BLaER1 treated with 17β-estradiol and CSF1 and Interleukin-3, amounts not matched to agents 10 nM and 100 nM (cell line): ENCODE data around the gene MOB3C.
A peak's percentile ranks its signal among the peaks of the same experiment; 100 is the strongest.

Source experiments
- H3K27ac ChIP-seq, 11 experiments: shearing (Covaris generic); formaldehyde crosslinking; 2 replicates each; pipeline ENCODE4 v1.8.1; 2022
- H3K27me3 ChIP-seq, 11 experiments: shearing (Covaris generic); formaldehyde crosslinking; 2 replicates each; pipeline ENCODE4 v1.8.1; 2022
- H3K36me3 ChIP-seq, 11 experiments: shearing (Covaris generic); formaldehyde crosslinking; 2 replicates each; pipeline ENCODE4 v1.8.1; 2022
- H3K4me1 ChIP-seq, 10 experiments: shearing (Covaris generic); formaldehyde crosslinking; 2 replicates each; pipeline ENCODE4 v1.8.1; 2022
- H3K4me2 ChIP-seq, 11 experiments: shearing (Covaris generic); formaldehyde crosslinking; 2 replicates each; pipeline ENCODE4 v1.8.1; 2022
- H3K4me3 ChIP-seq, 10 experiments: shearing (Covaris generic); formaldehyde crosslinking; 2 replicates each; pipeline ENCODE4 v1.8.1; 2022
- H3K9ac ChIP-seq, 11 experiments: shearing (Covaris generic); formaldehyde crosslinking; 2 replicates each; pipeline ENCODE4 v1.8.1; 2022
- H3K9me3 ChIP-seq, 11 experiments: shearing (Covaris generic); formaldehyde crosslinking; replicated peaks in 1 of 11; 2 replicates each; pipeline ENCODE4 v1.8.1; 2022
- H4K20me1 ChIP-seq, 11 experiments: shearing (Covaris generic); formaldehyde crosslinking; 2 replicates each; pipeline ENCODE4 v1.8.1; 2022
- Cebpa-rat ChIP-seq, 11 experiments: shearing (Covaris generic); IDR thresholded peaks; 2 replicates each; pipeline ENCODE4 v1.8.1; 2022

Gene MOB3C

DNA sequence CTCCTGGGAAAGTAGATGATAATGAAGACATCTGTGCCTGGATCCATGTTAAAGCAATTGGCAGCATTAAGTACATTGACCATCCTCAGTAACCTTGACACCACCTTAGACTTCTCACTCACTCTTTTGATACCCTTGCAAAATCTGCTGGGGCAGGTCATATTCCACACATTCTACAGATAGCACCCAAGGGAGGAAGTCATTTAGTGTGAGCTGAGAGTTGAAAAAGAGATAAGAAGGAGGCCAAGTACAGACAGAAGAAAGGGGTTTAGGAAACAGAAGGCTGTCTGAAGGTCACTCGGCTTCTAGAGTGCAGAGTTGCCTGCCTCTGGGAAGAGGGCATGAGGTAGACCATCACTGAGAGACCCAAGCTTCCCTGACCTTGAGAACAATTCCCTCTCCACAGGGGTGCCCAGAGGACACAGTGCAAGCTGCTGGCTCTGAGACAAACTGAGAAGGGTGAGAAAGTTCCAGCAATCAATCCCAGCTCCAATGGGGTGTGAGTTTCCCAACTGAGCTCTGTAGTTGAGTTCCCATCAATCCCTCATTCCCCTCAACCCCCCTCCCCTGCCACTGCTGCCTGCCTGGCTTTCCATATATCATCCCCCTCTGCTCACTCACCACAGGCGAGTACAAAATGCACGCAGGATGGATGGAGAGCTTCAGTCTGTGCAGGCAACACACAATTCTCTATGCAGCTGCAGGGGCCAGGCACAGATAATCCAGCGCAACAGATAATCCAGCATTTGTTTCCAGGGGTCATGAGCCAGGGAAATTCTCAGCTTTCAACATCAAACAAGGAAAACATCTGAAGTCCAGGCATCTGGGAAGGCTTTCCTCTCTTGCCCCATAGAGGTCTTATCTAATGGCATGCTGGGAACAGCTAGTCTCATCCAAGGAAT, 7.4 kb upstream of the MOB3C start:
- peak overlapping the region in 7 of 11 experiments; percentile 6 to 34 (median 24); a peak in 6 of 22 replicates for H3K4me2 ChIP-seq
- H3K36me3 ChIP-seq, result no peaks in the 10 kb centered on the region
- no peaks in the 10 kb centered on the region for H3K27me3 ChIP-seq
- H4K20me1 ChIP-seq, result no peaks in the 10 kb centered on the region; a peak in 1 of 22 replicates
- no peak overlapping the region for H3K4me3 ChIP-seq
- H3K4me1 ChIP-seq, result peaks cover 32 to 47% (median 34%) of the 10 kb centered on the region in 10 experiments
- TF ChIP-seq Cebpa-rat (IDR thresholded peaks at IDR 0.05), result no peak
- H3K27ac ChIP-seq, result no peak overlapping the region
- H3K9me3 ChIP-seq, result no peaks in the 10 kb centered on the region
- no peak overlapping the region for H3K9ac ChIP-seq

DNA sequence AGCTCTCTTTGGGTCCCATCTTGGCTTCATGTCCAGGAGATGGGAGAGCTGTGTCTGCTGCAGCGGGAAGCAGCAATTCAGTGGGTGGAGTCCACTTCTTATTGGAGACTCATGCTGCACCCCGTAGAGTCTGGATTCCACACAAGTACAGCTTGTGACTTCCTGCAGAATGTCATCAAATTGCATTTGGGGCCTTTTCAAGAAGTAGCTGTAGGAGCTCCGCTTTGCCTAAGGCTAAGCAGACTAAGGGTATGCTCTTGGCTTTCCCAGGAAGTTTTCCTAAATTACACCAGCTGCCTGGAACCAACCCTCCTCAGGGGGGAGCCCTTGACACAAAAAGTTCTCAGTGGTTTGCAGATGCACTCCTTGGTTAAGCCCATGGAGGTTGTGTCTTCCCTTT, 5.7 kb upstream of the MOB3C start:
- Histone ChIP-seq H4K20me1 (no peaks in the 10 kb centered on the region; a peak in 1 of 22 replicates), H3K36me3 (no peaks in the 10 kb centered on the region), H3K9me3 (no peaks in the 10 kb centered on the region), H3K27me3 (no peaks in the 10 kb centered on the region), H3K4me2 (peak overlapping the region in 3 of 11 experiments; percentile 19 to 33 (median 25); a peak in 2 of 22 replicates), H3K4me1 (peaks cover 48 to 64% (median 51%) of the 10 kb centered on the region in 10 experiments), H3K4me3 (no peak overlapping the region), H3K27ac (no peak overlapping the region), H3K9ac (no peak overlapping the region)
- no peak for TF ChIP-seq Cebpa-rat (IDR thresholded peaks at IDR 0.05)

DNA sequence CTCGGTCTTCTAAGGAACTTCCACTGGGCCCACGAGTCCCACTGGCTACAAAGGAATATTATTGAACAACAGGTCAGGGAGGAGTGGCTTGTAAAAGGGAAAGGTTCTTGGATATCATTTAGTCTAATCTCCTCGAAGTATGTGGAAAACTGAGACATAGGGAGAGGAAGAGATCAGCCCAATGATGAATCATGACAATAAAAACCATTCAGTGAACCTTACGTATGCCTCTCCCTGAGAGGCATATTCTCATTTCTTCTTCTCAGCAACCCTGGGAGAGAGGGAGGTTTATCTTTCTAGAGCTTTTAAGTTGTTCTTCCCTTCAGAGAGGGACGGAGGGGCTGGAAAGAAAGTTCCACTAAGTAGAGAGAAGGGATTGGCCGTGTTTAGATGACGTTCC, 5.3 kb upstream of the MOB3C start:
- TF ChIP-seq Cebpa-rat (IDR thresholded peaks at IDR 0.05), result no peak
- Histone ChIP-seq H3K9me3 (no peaks in the 10 kb centered on the region), H3K4me3 (no peak overlapping the region), H3K4me1 (peaks cover 52 to 68% (median 55%) of the 10 kb centered on the region in 10 experiments), H3K27ac (no peak overlapping the region), H3K4me2 (peak overlapping the region in 3 of 11 experiments; percentile 19 to 33 (median 25); a peak in 2 of 22 replicates), H4K20me1 (no peaks in the 10 kb centered on the region; a peak in 1 of 22 replicates), H3K9ac (no peak overlapping the region), H3K27me3 (no peaks in the 10 kb centered on the region), H3K36me3 (no peaks in the 10 kb centered on the region)

DNA sequence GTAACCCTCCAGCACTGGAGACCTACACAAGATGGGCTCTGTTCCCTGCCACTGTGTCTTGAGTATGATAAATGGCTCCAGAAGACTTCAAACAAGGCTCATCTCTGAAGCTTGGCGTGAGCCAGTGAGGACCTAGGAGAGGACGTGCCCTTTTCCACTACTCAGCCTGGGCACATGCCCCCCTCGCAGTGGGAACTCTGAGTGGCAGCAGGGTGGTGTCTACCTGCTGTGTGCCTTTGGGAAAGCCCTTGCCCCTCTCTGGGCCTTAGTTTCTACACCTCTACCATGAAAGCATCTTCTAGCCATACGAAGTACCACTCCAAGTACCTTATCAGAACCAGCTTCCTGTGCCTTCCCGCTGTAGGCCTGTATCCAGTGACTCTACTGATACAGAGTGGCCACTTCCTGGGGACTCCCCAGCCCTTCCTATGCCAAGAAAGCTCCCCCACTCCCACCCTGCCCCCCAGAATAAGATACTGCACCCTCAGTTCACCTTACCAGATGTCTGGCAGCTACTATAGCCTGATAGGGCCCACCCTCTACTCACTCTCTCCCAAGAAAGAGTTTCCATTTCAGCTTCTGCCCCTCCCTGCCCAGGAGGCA, 3.1 kb upstream of the MOB3C start:
- H3K27me3 ChIP-seq, result no peaks in the 10 kb centered on the region
- H3K27ac ChIP-seq, result peak overlapping the region in 10 of 11 experiments; percentile 33 to 90 (median 80); a peak in 19 of 22 replicates
- H3K4me3 ChIP-seq, result no peak overlapping the region
- H3K36me3 ChIP-seq, result no peaks in the 10 kb centered on the region
- peak overlapping the region in 8 of 11 experiments; percentile 14 to 68 (median 56); a peak in 12 of 22 replicates for H3K9ac ChIP-seq
- no peaks in the 10 kb centered on the region for H3K9me3 ChIP-seq
- H3K4me2 ChIP-seq, result peak overlapping the region; percentile 80 to 99 (median 94)
- TF ChIP-seq Cebpa-rat (IDR thresholded peaks at IDR 0.05), result no peak
- peaks cover 66 to 84% (median 72%) of the 10 kb centered on the region in 10 experiments for H3K4me1 ChIP-seq
- H4K20me1 ChIP-seq, result peaks cover 0 to 11% (median 0%) of the 10 kb centered on the region in 11 experiments; a peak in 6 of 22 replicates

DNA sequence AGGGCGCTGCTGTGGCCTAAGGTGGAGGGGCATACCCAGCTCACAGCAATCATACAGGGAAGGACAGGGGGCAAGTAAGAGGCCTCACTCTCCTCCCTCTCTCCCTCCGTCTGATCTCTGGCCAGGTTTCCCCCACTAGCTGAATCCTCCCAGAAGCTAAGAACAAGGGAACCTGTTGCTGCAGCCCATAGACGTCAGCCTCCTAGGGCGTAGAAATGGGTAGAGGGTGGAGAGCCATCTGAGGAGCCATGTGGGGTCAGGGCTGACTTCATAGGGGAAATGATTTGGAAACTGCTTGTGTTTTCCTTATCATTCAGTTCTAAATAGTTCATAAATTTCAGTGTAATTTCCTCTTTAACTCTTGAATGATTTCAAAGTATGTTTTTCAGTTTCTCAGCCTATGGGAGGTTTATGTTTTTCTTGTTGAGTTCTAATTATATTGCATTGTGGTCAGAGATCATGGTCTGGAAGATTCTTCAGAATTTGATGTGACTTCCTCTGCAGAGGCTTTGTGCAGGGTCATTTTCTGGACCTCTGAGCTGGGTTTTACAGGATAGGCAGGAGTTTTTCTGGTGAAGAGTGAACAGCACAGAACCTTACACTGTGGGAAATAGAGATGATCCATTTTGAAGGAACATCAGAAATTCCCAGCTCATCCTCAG, 2.3 kb upstream of the MOB3C start:
- H3K9me3 ChIP-seq, result no peaks in the 10 kb centered on the region
- TF ChIP-seq Cebpa-rat (IDR thresholded peaks at IDR 0.05), result no peak
- H3K4me1 ChIP-seq, result peaks cover 73 to 88% (median 77%) of the 10 kb centered on the region in 10 experiments
- H4K20me1 ChIP-seq, result peaks cover 0 to 20% (median 4%) of the 10 kb centered on the region in 11 experiments; a peak in 6 of 22 replicates
- 0 out of 20 replicates have a peak overlapping the region, but pooled peaks of 1 of the 10 experiments have one; percentile 3 for H3K4me3 ChIP-seq
- no peaks in the 10 kb centered on the region for H3K27me3 ChIP-seq
- peak overlapping the region; percentile 47 to 90 (median 81); a peak in 21 of 22 replicates for H3K27ac ChIP-seq
- no peaks in the 10 kb centered on the region for H3K36me3 ChIP-seq
- H3K9ac ChIP-seq, result peak overlapping the region; percentile 40 to 82 (median 56); a peak in 19 of 22 replicates
- peak overlapping the region; percentile 80 to 99 (median 94) for H3K4me2 ChIP-seq

DNA sequence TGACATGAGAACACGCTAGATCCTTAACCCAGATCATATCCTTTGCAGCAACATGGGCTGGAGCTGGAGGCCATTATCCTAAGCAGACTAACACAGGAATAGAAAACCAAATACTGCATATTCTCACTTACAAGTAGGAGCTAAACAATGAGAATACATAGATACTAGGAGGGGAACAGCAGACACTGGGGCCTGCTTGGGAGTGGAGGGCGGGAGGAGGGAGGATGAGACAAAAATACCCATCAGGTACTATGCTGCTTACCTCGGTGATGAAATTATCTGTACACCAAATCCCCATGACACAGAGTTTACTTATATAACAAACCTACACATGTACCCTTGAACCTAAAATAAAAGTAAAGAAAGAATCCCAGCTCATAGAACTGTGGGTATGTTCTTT, 1.2 kb upstream of the MOB3C start:
- peaks cover 79 to 92% (median 82%) of the 10 kb centered on the region in 10 experiments for H3K4me1 ChIP-seq
- H3K27ac ChIP-seq, result peak overlapping the region in 9 of 11 experiments; percentile 55 to 90 (median 82); a peak in 17 of 22 replicates
- no peak for TF ChIP-seq Cebpa-rat (IDR thresholded peaks at IDR 0.05)
- no peaks in the 10 kb centered on the region for H3K27me3 ChIP-seq
- H3K4me2 ChIP-seq, result peak overlapping the region; percentile 80 to 99 (median 94)
- H3K9ac ChIP-seq, result peak overlapping the region in 4 of 11 experiments; percentile 63 to 90 (median 84); a peak in 6 of 22 replicates
- H4K20me1 ChIP-seq, result peaks cover 0 to 24% (median 4%) of the 10 kb centered on the region in 11 experiments; a peak in 8 of 22 replicates
- 0 out of 20 replicates have a peak overlapping the region, but pooled peaks of 1 of the 10 experiments have one; percentile 71 for H3K4me3 ChIP-seq
- peaks cover 0 to 5% (median 4%) of the 10 kb centered on the region in 11 experiments; a peak in 14 of 22 replicates for H3K36me3 ChIP-seq
- H3K9me3 ChIP-seq, result no peaks in the 10 kb centered on the region

DNA sequence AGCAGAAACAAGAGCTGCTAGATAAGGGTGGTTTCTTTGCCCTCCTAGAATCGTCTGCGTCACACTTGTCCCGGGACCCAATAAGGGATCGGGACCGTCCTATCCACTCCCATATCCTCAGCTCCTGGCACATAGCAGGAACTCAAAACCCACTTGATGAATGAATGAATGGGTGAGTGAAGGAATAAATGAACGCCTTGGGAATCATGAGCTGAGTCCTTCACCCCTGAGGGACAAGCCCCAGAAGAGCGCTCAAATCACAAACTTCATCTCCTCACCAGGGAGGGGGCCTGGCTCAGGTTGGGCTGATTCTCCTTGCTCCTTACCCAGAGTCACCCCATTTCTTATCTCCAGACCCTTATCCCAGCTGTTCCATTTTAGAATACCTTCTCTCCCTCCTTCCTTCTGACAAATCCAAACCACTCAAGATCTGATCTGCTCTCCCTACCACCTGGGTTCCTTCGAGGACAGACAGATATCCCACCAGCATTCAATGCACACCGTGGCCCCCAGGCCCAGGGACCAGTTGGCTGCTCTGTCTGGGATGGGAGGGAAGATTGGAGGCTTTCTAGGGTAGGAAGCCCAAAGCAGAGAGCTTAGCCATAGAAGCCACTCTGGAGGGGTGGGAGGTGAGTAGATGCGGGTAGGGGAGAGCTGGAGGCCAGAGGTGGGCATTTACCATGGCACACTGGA, 643 bp upstream of the MOB3C start:
- Histone ChIP-seq H3K9ac (peak overlapping the region; percentile 79 to 95 (median 87)), H3K4me2 (peak overlapping the region; percentile 80 to 99 (median 94)), H3K27me3 (no peaks in the 10 kb centered on the region), H3K9me3 (no peaks in the 10 kb centered on the region), H3K36me3 (peaks cover 0 to 9% (median 7%) of the 10 kb centered on the region in 11 experiments; a peak in 14 of 22 replicates), H4K20me1 (peaks cover 0 to 27% (median 4%) of the 10 kb centered on the region in 11 experiments; a peak in 8 of 22 replicates), H3K27ac (peak overlapping the region; percentile 78 to 90 (median 83)), H3K4me3 (peak overlapping the region; percentile 68 to 88 (median 78)), H3K4me1 (peaks cover 84 to 94% (median 87%) of the 10 kb centered on the region in 10 experiments)
- no peak for TF ChIP-seq Cebpa-rat (IDR thresholded peaks at IDR 0.05)

DNA sequence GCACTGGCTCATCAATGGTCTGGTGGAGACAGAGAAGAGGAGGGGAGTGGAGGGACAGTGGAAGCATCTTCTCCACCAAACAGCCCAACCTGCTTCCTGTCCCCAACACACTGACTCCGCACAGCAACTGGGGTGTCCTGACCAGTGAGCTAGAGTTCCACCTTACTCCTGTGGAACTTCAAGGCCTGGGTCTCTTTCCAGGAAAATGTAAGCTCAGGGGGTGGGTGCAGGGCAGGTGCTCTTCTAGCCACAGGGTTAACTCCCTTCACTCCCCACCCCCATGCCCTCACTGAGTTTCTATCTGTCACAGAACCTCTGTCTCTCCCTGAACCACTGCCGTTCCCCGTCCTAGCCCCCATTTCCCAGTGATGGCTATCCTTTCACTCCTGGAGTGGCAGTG, 876 bp downstream of the MOB3C start:
- peak overlapping the region; percentile 68 to 88 (median 78) for H3K4me3 ChIP-seq
- TF ChIP-seq Cebpa-rat (IDR thresholded peaks at IDR 0.05), result no peak
- H3K27me3 ChIP-seq, result no peaks in the 10 kb centered on the region
- peak overlapping the region; percentile 79 to 95 (median 87) for H3K9ac ChIP-seq
- peak overlapping the region; percentile 84 to 99 (median 96) for H3K4me2 ChIP-seq
- H3K4me1 ChIP-seq, result peaks cover 89 to 94% (median 92%) of the 10 kb centered on the region in 10 experiments
- H4K20me1 ChIP-seq, result peaks cover 0 to 40% (median 12%) of the 10 kb centered on the region in 11 experiments; a peak in 10 of 22 replicates
- peaks cover 0 to 24% (median 14%) of the 10 kb centered on the region in 11 experiments; a peak in 15 of 22 replicates for H3K36me3 ChIP-seq
- peak overlapping the region; percentile 78 to 90 (median 83) for H3K27ac ChIP-seq
- no peaks in the 10 kb centered on the region for H3K9me3 ChIP-seq
